ENCODE data around the gene SLC7A11. TPM values are rescaled to one million over a fixed set of nuclear protein-coding genes. Genes with fewer than 3 reads are reported as not detected.

Gene SLC7A11
- polyA plus RNA-seq, 3 donors, result 0.02 to 0.07 TPM; not detected in 1

- no peak overlapping the region for H3K9ac ChIP-seq (ENCODE audit: insufficient read depth, low read length, poor library complexity, severe bottlenecking)
- Mint-ChIP-seq H3K27me3 (ENCODE audit: low read depth in 3 of 3) (peaks cover 0 to 3% (median 0%) of the 10 kb centered on the region in 3 donors), H3K9me3 (peaks cover 0 to 2% (median 0%) of the 10 kb centered on the region in 7 donors), H3K27ac (no peak overlapping the region), H3K4me3 (peak overlapping the region in 1 of 2 donors; percentile 37), H3K4me1 (no peaks in the 10 kb centered on the region), H3K36me3 (no peaks in the 10 kb centered on the region)
- TF ChIP-seq CTCF (IDR thresholded peaks at IDR 0.05), result no peak
- H3K4me2 ChIP-seq (replicated peaks; ENCODE audit: extremely low read depth, low read length, poor library complexity, severe bottlenecking), result no peak overlapping the region
- H4K20me1 ChIP-seq (ENCODE audit: insufficient read depth, low read length), result no peaks in the 10 kb centered on the region
- H3K9me3 ChIP-seq (replicated peaks in 1 of 2; ENCODE audit: control insufficient read depth in 1 of 2, insufficient read depth in 1 of 2, low read length in 2 of 2), result no peaks in the 10 kb centered on the region
- no peaks in the 10 kb centered on the region for H3K79me2 ChIP-seq (ENCODE audit: insufficient read depth, low read length)
- H3K4me3 ChIP-seq (replicated peaks in 1 of 3; ENCODE audit: low read depth in 2 of 3, low read length in 3 of 3), result no peak overlapping the region
- intact Hi-C loops (cut with micrococcal nuclease), result no loop called here
- H3K4me1 ChIP-seq (ENCODE audit: control insufficient read depth in 1 of 2, insufficient read depth in 2 of 2, low read length in 2 of 2), result no peaks in the 10 kb centered on the region
- WGBS (ENCODE audit: insufficient coverage), result no CpG with 5 or more reads among the region's 1 CpG
- no peaks in the 10 kb centered on the region for H3K27me3 ChIP-seq (ENCODE audit: control insufficient read depth in 2 of 2, insufficient read depth in 2 of 2, low read length in 2 of 2)
- no peak overlapping the region for H2AFZ ChIP-seq (ENCODE audit: insufficient read depth, low read depth, low read length, poor library complexity, severe bottlenecking)
- no peak overlapping the region for H3K27ac ChIP-seq (ENCODE audit: low read depth in 1 of 2, low read length in 2 of 2)
- H3K36me3 ChIP-seq (replicated peaks in 1 of 2; ENCODE audit: control insufficient read depth in 1 of 2, insufficient read depth in 2 of 2, low read length in 2 of 2), result no peaks in the 10 kb centered on the region
- DNase-seq, result no peak
These were observed 16.7 kb downstream of the SLC7A11 start for GRCh38 chr4:138225477-138225876.

- intact Hi-C loops (cut with micrococcal nuclease), result no loop called here
These were observed 17.5 kb downstream of the SLC7A11 start for GRCh38 chr4:138224614-138225013.

More at GRCh38 chr4:138224614-138225013, 17.5 kb downstream of the SLC7A11 start:
- no peak for TF ChIP-seq CTCF (IDR thresholded peaks at IDR 0.05)
- Histone ChIP-seq H3K27ac (ENCODE audit: low read depth in 1 of 2, low read length in 2 of 2) (no peak overlapping the region), H3K9ac (ENCODE audit: insufficient read depth, low read length, poor library complexity, severe bottlenecking) (no peak overlapping the region), H3K36me3 (replicated peaks in 1 of 2; ENCODE audit: control insufficient read depth in 1 of 2, insufficient read depth in 2 of 2, low read length in 2 of 2) (no peaks in the 10 kb centered on the region), H3K4me2 (replicated peaks; ENCODE audit: extremely low read depth, low read length, poor library complexity, severe bottlenecking) (no peak overlapping the region), H3K79me2 (ENCODE audit: insufficient read depth, low read length) (no peaks in the 10 kb centered on the region), H3K27me3 (ENCODE audit: control insufficient read depth in 2 of 2, insufficient read depth in 2 of 2, low read length in 2 of 2) (no peaks in the 10 kb centered on the region), H4K20me1 (ENCODE audit: insufficient read depth, low read length) (no peaks in the 10 kb centered on the region), H3K4me3 (replicated peaks in 1 of 3; ENCODE audit: low read depth in 2 of 3, low read length in 3 of 3) (no peak overlapping the region), H3K4me1 (ENCODE audit: control insufficient read depth in 1 of 2, insufficient read depth in 2 of 2, low read length in 2 of 2) (no peaks in the 10 kb centered on the region), H2AFZ (ENCODE audit: insufficient read depth, low read depth, low read length, poor library complexity, severe bottlenecking) (no peak overlapping the region), H3K9me3 (replicated peaks in 1 of 2; ENCODE audit: control insufficient read depth in 1 of 2, insufficient read depth in 1 of 2, low read length in 2 of 2) (no peaks in the 10 kb centered on the region)
- H3K4me3 Mint-ChIP-seq, result no peak overlapping the region
- DNase-seq, result no peak
- H3K36me3 Mint-ChIP-seq, result no peaks in the 10 kb centered on the region
- no peak overlapping the region for H3K27ac Mint-ChIP-seq
- no peaks in the 10 kb centered on the region for H3K4me1 Mint-ChIP-seq
- H3K27me3 Mint-ChIP-seq (ENCODE audit: low read depth in 3 of 3), result peaks cover 0 to 3% (median 2%) of the 10 kb centered on the region in 3 donors
- peaks cover 0 to 2% (median 0%) of the 10 kb centered on the region in 7 donors for H3K9me3 Mint-ChIP-seq

Data from CD14-positive monocyte (primary cell).